G401.6 (cell line): ENCODE results near the gene NKD1.
"Not testable (repeated sequence)": the region's sequence is repeated elsewhere in the genome, so short reads cannot be mapped to it uniquely, and the experiment has no call there.

Experiments used
- FAIRE-seq: peaks from 2 replicates; lab custom pipeline; 2012; peaks lifted over from hg19 to GRCh38; lab: Jason Lieb, UNC

NKD1 gene

GRCh38 chr16:50520451-50521245 is 27.5 kb upstream of the NKD1 start:
- FAIRE-seq: no peak

GRCh38 chr16:50521246-50521900 is 26.8 kb upstream of the NKD1 start:
- FAIRE-seq: no peak

GRCh38 chr16:50522324-50522723 is 25.9 kb upstream of the NKD1 start:
- no peak for FAIRE-seq

GRCh38 chr16:50523710-50524109 is 24.5 kb upstream of the NKD1 start:
- no peak for FAIRE-seq

GRCh38 chr16:50525262-50525661 is 22.9 kb upstream of the NKD1 start:
- FAIRE-seq: no peak

- FAIRE-seq: no peak
These were observed 22.5 kb upstream of the NKD1 start for GRCh38 chr16:50525716-50526115.

- FAIRE-seq: no peak
These were observed 21.9 kb upstream of the NKD1 start for GRCh38 chr16:50526249-50526648.

- FAIRE-seq: no peak
These were observed 21.4 kb upstream of the NKD1 start for GRCh38 chr16:50526796-50527195.

GRCh38 chr16:50528820-50529219 is 19.4 kb upstream of the NKD1 start:
- FAIRE-seq: no peak

GRCh38 chr16:50529334-50529733 is 18.9 kb upstream of the NKD1 start:
- FAIRE-seq: no peak

- FAIRE-seq: no peak
These were observed 17.6 kb upstream of the NKD1 start for GRCh38 chr16:50530277-50531236.

- FAIRE-seq: no peak
These were observed 16.8 kb upstream of the NKD1 start for GRCh38 chr16:50531359-50531758.

GRCh38 chr16:50531901-50532300 is 16.3 kb upstream of the NKD1 start:
- FAIRE-seq: no peak

GRCh38 chr16:50532576-50532975 is 15.6 kb upstream of the NKD1 start:
- FAIRE-seq: no peak

GRCh38 chr16:50533317-50533716 is 14.9 kb upstream of the NKD1 start:
- FAIRE-seq: no peak

GRCh38 chr16:50534091-50534490 is 14.1 kb upstream of the NKD1 start:
- FAIRE-seq: no peak

- no peak for FAIRE-seq
These were observed 13.6 kb upstream of the NKD1 start for GRCh38 chr16:50534556-50534955.

GRCh38 chr16:50534958-50535357 is 13.2 kb upstream of the NKD1 start:
- FAIRE-seq: no peak

- FAIRE-seq: no peak
These were observed 12.5 kb upstream of the NKD1 start for GRCh38 chr16:50535506-50536257.

- not testable (repeated sequence) for FAIRE-seq
These were observed 11.9 kb upstream of the NKD1 start for GRCh38 chr16:50536258-50536645.

GRCh38 chr16:50537533-50538290 is 10.5 kb upstream of the NKD1 start:
- no peak for FAIRE-seq
